Endothelial cell of umbilical vein (primary cell): ENCODE data around the gene CARS1. TPM values are rescaled to one million over a fixed set of nuclear protein-coding genes. Genes with fewer than 3 reads are reported as not detected.

Experiments
- BruUV-seq: library from RNA; stranded (reverse); fragments of 400-500 nt; replicated peaks from 2 replicates; lab custom pipeline; 2021; lab: Mats Ljungman, UMichigan
- CTCF ChIA-PET: fragments of 300-600, 350-600 bp; sonication (Branson Sonifier 250); formaldehyde crosslinking; loops from one replicate; lab custom pipeline; 2021; ENCODE audit warnings: antibody characterized with exemption, inconsistent platforms; lab: Charles Lee
- POLR2A ChIA-PET: fragments of 300-600, 350-600 bp; sonication (Branson Sonifier 250); formaldehyde crosslinking; loops from one replicate; lab custom pipeline; 2021; ENCODE audit warnings: antibody characterized with exemption, inconsistent platforms; lab: Charles Lee
- DNase-seq: peaks from one replicate; pipeline ENCODE4 v3.0.0-alpha.2; 2011; ENCODE audit warnings: low read depth, low spot score
- FAIRE-seq: peaks from 2 replicates; lab custom pipeline; 2011; peaks lifted over from hg19 to GRCh38; lab: Jason Lieb, UNC
- H2AFZ ChIP-seq: 2 replicates; pipeline ENCODE4 v1.6.0; 2012; ENCODE audit warnings: low read depth, low read length, control low read depth, inconsistent platforms
- H3K27ac ChIP-seq: 2 replicates; pipeline ENCODE4 v1.5.1; 2011; ENCODE audit warnings: low read depth, mild to moderate bottlenecking, control low read depth, low read length, moderate library complexity; ENCODE audit not compliant: insufficient read depth
- H3K27me3 ChIP-seq, 2 experiments: 2 replicates each; pipeline versions ENCODE4 v1.6.0 to v1.6.1; 2011; ENCODE audit warnings: low read length in 2 of 2, mixed read lengths in 1 of 2; ENCODE audit not compliant: control insufficient read depth in 2 of 2, insufficient read depth in 2 of 2
- H3K36me3 ChIP-seq, 2 experiments: 2 replicates in 1 of 2; 3 replicates in 1 of 2; pipeline ENCODE4 v1.5.1; 2011; ENCODE audit warnings: low read length in 2 of 2, mild to moderate bottlenecking in 1 of 2, moderate library complexity in 1 of 2; ENCODE audit not compliant: control insufficient read depth in 2 of 2, insufficient read depth in 2 of 2; ENCODE audit errors: extremely low read depth in 1 of 2
- H3K4me1 ChIP-seq: 3 replicates; pipeline ENCODE4 v1.5.1; 2011; ENCODE audit warnings: mild to moderate bottlenecking, low read length; ENCODE audit not compliant: control insufficient read depth, insufficient read depth; ENCODE audit errors: extremely low read depth
- H3K4me2 ChIP-seq: 2 replicates; pipeline ENCODE4 v1.6.1; 2011; ENCODE audit warnings: low read length, control low read depth, mixed read lengths; ENCODE audit not compliant: insufficient read depth
- H3K4me3 ChIP-seq, 3 experiments: fragments of 200-600 bp in 1 of 3; sonication (generic), shearing (Covaris generic) in 1 of 3; replicated peaks in 1 of 3; 2 replicates each; pipeline ENCODE4 v1.5.1; 2011 to 2016; ENCODE audit warnings: control low read depth in 3 of 3, low read length in 3 of 3, mild to moderate bottlenecking in 2 of 3, inconsistent platforms in 1 of 3, low read depth in 1 of 3, moderate library complexity in 1 of 3; ENCODE audit not compliant: insufficient read depth in 1 of 3
- H3K79me2 ChIP-seq: 2 replicates; pipeline ENCODE4 v1.6.0; 2012; ENCODE audit warnings: low read length, inconsistent platforms; ENCODE audit not compliant: control insufficient read depth, insufficient read depth
- H3K9ac ChIP-seq: replicated peaks from 2 replicates; pipeline ENCODE3; 2011; ENCODE audit warnings: low read length, control low read depth; ENCODE audit not compliant: insufficient read depth; ENCODE audit errors: extremely low read depth
- H3K9me1 ChIP-seq: replicated peaks from 3 replicates; pipeline ENCODE4 v1.6.0; 2011; ENCODE audit warnings: mild to moderate bottlenecking, low read length; ENCODE audit not compliant: control insufficient read depth, insufficient read depth; ENCODE audit errors: extremely low read depth
- H3K9me3 ChIP-seq: replicated peaks from 2 replicates; pipeline ENCODE4 v1.5.1; 2012; ENCODE audit warnings: low read length, inconsistent platforms; ENCODE audit not compliant: control insufficient read depth, insufficient read depth
- H4K20me1 ChIP-seq: replicated peaks from 2 replicates; pipeline ENCODE3; 2011; ENCODE audit warnings: mild to moderate bottlenecking, low read length; ENCODE audit not compliant: control insufficient read depth, insufficient read depth; ENCODE audit errors: extremely low read depth
- CTCF ChIP-seq, 2 donors: IDR thresholded peaks; 1 replicate in 1 of 2; 2 replicates in 1 of 2; pipeline ENCODE4 v1.5.1; 2011; ENCODE audit warnings: low read length in 2 of 2, mild to moderate bottlenecking in 2 of 2, moderate library complexity in 2 of 2, control low read depth in 1 of 2, inconsistent platforms in 1 of 2, low read depth in 1 of 2; ENCODE audit not compliant: insufficient read depth in 1 of 2; ENCODE audit errors: extremely low read depth in 1 of 2
- EZH2 ChIP-seq: IDR thresholded peaks from 2 replicates; pipeline ENCODE4 v1.6.1; 2012; ENCODE audit warnings: borderline replicate concordance, low read depth, mild to moderate bottlenecking, moderate library complexity, low read length, inconsistent platforms; ENCODE audit not compliant: severe bottlenecking
- FOS ChIP-seq: IDR thresholded peaks from 2 replicates; pipeline ENCODE4 v1.6.1; 2011; ENCODE audit warnings: mild to moderate bottlenecking, low read length, moderate library complexity, borderline replicate concordance; ENCODE audit not compliant: insufficient read depth
- GATA2 ChIP-seq: IDR thresholded peaks from 2 replicates; pipeline ENCODE4 v1.7.0; 2011; ENCODE audit warnings: low read depth, mild to moderate bottlenecking, moderate library complexity, mixed read lengths, low read length; ENCODE audit not compliant: insufficient read length, insufficient read depth
- JUN ChIP-seq: IDR thresholded peaks from 2 replicates; pipeline ENCODE4 v1.6.1; 2011; ENCODE audit warnings: borderline replicate concordance, low read depth; ENCODE audit not compliant: insufficient read length, insufficient read depth
- MAX ChIP-seq: IDR thresholded peaks from 2 replicates; pipeline ENCODE4 v1.6.1; 2011; ENCODE audit not compliant: insufficient read depth, insufficient read length
- MYC ChIP-seq: IDR thresholded peaks from one replicate; pipeline ENCODE4 v1.6.1; 2011; ENCODE audit warnings: mild to moderate bottlenecking, low read depth, low read length
- POLR2A ChIP-seq: IDR thresholded peaks from 2 replicates; pipeline ENCODE4 v1.6.1; 2012; ENCODE audit warnings: low read depth, mild to moderate bottlenecking, control low read depth, low read length
- POLR2AphosphoS5 ChIP-seq: IDR thresholded peaks from 2 replicates; pipeline ENCODE4 v1.6.1; 2012; ENCODE audit warnings: low read depth, mild to moderate bottlenecking, control low read depth, low read length, moderate library complexity; ENCODE audit not compliant: insufficient read depth
- dilution Hi-C: fragments of 300-500 bp; cut with MboI; formaldehyde crosslinking; loops from one replicate; pipeline ENCODE4 v1.15.0; 2019; ENCODE audit warnings: low sequenced_read_pairs; ENCODE audit not compliant: extremely low pct_ligation_motif_present
- intact Hi-C: fragments of 100-400 bp; cut with micrococcal nuclease; formaldehyde crosslinking; loops from one replicate; pipeline ENCODE4 v1.10.0; 2022
- polyA plus RNA-seq, 4 experiments: library from polyadenylated mRNA; depleted of rRNA in 3 of 4; stranded (reverse) in 3 of 4; unstranded in 1 of 4; fragments of >200 nt; gene quantifications; 2 replicates each; pipeline versions ENCODE4 v1.2.1 to v1.2.3, GENCODE V29; 2011 to 2012; ENCODE audit warnings: missing spikeins in 1 of 4
- total RNA-seq: library from RNA; stranded (reverse); gene quantifications from 2 replicates; pipeline ENCODE4 v1.2.3, GENCODE V29; 2021

CARS1 gene
- total and polyA plus RNA-seq, 2 donors (not counting 3 experiments of a cell fraction or from before 2014, with no cell fraction given): 43.5 to 66.2 TPM

- H3K4me1 ChIP-seq: peaks cover 20% of the 10 kb centered on the region
Measured at GRCh38 chr11:3052567-3052966, 4.7 kb downstream of the CARS1 start.

More at GRCh38 chr11:3052567-3052966, 4.7 kb downstream of the CARS1 start:
- Histone ChIP-seq H3K9me3 (no peaks in the 10 kb centered on the region), H3K9ac (no peak overlapping the region), H4K20me1 (no peaks in the 10 kb centered on the region), H3K9me1 (no peaks in the 10 kb centered on the region), H3K27ac (no peak overlapping the region), H3K36me3 (peaks cover 0 to 3% of the 10 kb centered on the region in 2 experiments), H2AFZ (no peak overlapping the region), H3K27me3 (no peaks in the 10 kb centered on the region), H3K4me3 (no peak overlapping the region), H3K4me2 (no peak overlapping the region), H3K79me2 (peaks cover 89% of the 10 kb centered on the region)
- dilution Hi-C loops: no loop called here
- intact Hi-C loops: no loop called here
- no peak for DNase-seq
- BruUV-seq: no TSS peak
- POLR2A ChIA-PET: no interaction called here
- CTCF ChIA-PET: interaction anchor here (0.6 kb wide), 1 partner anchor 133 kb away, joined by 5 read pairs; no protein-coding TSS in a partner anchor
- no peak for FAIRE-seq
- TF ChIP-seq FOS (no peak), MAX (no peak), CTCF (IDR thresholded peaks at IDR 0.05; ENCODE audit: extremely low read depth in 1 of 2, insufficient read depth in 1 of 2, low read depth in 1 of 2, low read length in 2 of 2) (no peak), MYC (no peak), POLR2AphosphoS5 (no peak), POLR2A (no peak), GATA2 (no peak), JUN (no peak), EZH2 (no peak)
